A172 (cell line): ENCODE measurements around the gene POGLUT3. TPM values are rescaled to one million over a fixed set of nuclear protein-coding genes. Genes with fewer than 3 reads are reported as not detected.
A peak's percentile ranks its signal among the peaks of the same experiment; 100 is the strongest.

Experiments
- DNase-seq: peaks from one replicate; pipeline ENCODE4 v3.0.0-alpha.2; 2015; ENCODE audit warnings: low spot score
- total RNA-seq: library from RNA; depleted of rRNA; stranded (reverse); fragments of >200 nt; shearing (Covaris generic); gene quantifications from 2 replicates; pipeline ENCODE4 v1.2.3, GENCODE V29; 2014; rRNA removed

Gene POGLUT3
- total RNA-seq, 1 experiment from 2014 or later, result 46.0 TPM

DNA sequence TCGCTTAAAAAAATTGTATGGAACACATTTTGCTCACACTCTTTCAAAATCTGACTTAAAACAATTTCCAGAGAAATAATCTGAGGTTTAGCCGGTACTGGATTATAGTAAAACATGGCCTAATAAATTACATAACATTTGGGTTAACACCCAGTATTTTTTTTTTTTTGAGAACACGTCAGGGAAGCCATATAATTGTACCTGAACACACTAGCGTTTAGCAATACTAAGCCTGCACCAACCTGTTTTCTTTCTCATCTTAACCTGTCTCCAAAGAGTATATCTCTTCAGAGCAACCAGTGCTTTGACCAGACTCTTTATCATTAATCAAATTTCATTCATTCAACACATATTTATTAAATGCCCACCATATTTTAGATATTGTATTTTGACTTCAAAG lies 2.0 kb upstream of the POGLUT3 start:
- DNase-seq, result no peak

DNA sequence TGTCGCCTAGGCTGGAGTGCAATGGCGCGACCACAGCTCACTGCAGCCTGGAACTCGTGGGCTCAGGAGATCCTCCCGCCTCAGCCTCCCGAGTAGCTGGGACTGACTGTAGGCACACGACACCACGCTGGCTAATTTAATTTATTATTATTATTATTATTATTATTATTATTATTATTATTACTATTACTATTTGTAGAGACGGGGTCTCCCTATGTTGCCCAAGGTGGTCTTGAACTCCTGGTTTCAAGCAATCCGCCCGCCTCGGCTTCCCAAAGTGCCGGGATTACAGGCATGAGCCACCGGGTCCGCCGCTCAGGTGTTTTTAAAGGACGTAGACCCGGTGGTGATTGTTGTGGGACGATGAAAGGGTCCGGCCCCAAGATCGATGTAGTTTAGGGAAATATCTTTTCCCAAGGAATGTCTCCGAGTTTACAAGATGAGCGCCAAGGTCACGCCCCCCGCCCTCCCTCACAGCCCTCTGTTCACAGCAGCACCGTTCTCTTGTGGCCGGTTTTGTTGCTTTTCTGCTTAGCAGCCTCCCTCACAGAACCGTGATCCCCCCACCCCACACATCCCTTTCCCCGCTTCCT lies 728 bp upstream of the POGLUT3 start:
- no peak for DNase-seq

DNA sequence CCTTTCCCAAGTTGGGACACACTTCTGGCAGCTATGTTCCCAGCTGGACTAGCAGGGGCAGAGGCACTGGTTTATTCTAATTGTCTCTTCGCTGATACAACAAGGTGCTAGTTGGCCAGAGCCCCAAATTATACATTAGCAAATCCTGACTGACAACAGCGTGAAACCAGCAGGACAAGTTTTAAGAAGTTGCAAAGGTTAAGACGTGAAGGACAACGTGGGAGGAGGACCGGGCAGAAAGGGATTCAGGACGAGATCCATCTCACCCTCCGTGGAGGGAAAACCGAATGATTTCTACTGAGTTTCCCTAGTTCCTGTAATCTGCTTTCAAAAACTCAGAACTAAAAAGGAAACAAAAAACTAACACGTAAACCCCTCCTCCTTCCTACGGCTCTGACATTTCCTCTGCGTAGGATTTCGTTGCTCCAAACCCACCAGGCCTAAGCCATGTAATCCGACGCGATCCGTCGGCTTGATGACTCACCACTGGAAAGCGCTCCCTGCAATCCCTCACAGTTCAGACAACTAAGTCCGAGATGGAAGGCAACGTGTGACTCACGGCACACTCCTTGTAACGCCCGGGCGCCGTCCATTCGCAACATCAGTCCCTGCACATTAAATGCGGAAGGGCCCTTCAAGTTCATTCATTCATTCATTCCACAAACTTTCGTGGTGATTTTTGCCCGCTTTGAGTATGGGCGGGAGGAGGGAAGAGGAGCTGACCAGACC lies 703 bp downstream of the POGLUT3 start:
- DNase-seq, result peak; percentile 89

DNA sequence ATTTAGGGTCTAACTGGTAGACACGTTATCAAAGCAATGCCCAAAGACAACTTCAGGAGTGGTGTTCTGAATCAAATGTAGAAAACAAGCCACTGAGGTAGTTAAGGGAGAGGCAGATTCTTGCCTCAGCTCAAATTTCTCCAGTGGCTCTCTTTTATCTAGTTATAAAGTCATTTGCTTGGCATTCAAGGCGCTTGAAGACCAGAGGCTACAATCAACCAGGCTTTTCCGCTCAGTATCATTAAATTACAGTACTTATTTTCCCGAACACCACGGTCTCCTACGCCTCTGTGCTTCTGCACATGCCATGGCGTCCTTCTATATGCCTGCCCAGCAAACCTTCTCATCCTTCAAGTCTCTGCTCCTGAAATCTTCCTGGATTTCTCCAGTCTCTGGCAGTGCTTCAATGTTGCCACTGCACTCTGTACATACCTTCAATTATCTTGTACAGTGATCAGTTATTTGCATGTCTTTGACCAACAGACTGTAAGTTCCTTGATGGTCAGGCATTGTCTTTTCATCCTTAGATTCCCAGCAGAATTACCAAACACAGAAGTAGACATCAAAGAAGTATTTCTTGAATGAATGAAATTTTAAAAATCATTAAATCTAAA lies 1.4 kb downstream of the POGLUT3 start:
- no peak for DNase-seq

DNA sequence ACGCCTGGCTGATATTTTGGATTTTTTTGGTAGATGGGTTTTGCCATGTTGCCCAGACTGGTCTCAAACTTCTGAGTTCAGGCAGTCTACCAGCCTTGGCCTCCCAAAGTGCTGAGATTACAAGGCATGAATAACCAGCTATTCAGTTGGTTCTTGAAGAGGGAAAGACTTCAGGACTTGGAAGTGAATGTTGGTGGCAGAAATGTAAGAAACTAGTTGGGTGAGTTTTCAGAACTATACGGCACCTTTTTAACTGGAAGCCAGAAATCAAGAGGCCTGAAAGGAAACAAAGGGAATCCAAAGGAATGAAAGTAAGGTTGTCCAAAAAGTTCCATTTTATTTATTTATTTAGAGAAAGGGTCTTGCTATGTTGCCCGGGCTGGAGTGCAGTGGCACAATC lies 2.9 kb downstream of the POGLUT3 start:
- DNase-seq, result no peak

DNA sequence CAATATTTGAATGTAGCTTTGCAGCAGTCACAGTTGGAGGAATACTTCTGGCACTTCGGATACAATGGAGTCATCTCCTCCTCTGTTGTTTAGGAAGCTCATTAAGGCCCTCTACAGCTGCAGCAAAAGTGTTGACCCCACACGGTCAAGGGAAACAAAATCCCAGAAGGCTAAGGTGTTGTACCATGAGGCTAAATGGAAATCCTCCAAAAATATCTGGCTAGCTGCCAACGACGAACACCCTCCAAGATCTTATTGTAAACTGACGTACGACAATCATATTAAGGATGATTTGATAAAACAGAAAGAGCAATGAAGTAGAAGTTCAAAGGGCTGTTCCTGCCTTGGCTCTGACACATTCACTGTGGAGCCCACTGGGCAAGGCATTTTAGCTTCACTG lies 4.0 kb downstream of the POGLUT3 start:
- DNase-seq, result no peak

DNA sequence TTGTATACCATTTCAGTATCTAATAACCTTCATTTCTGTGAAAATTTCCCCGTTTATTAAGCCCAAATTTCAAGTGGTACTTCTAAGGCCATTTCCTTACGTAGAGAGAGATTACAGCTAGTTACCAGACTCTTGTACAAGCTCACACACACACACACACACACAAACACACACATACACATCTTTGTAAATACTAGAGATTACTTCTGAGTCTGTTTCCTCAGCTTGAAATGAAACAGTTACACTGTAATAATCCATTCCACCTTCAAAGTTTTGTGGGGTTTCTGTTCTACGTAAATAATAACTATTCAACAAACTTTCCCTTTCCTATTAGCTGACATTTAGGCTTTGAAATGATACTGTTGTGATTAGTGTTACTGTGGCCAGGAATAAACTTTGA lies 6.2 kb downstream of the POGLUT3 start:
- no peak for DNase-seq

DNA sequence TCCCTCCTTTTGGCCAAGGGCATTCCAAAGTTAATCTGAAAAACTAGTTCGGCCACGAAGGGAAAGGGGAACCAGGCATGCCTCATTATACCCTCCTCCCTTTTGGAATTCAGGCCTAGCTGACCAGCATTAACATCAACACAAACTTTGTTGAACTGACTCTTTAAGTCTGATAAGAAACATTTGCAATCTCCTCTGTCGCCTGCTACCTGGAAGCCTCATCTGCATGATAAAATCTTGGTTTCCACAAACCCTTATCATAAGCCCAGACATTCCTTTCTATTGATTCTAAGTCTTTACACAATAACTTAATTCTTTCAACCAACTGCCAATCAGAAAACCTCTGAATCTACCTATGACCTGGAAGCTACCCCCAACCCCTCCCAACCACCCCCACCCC lies 11.4 kb downstream of the POGLUT3 start:
- no peak for DNase-seq

DNA sequence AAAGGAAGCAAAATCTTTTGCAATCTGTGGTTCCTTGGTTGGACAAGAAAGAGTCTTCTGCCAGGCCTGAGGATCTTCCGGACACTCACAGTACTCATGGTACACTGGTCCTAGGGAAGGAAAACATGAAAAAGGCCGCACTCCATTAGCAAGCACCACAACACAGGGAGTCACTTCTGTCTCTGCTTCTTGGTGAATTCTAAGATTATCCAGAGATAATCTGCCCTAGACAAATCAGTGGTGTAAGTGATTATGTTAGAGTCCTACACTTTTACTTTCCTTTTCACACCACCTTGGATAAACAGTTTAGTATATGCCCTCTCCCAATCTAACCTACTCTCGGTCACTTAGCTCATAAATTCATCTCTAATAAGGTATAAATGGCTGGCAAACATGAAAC lies 11.9 kb downstream of the POGLUT3 start:
- DNase-seq, result no peak

DNA sequence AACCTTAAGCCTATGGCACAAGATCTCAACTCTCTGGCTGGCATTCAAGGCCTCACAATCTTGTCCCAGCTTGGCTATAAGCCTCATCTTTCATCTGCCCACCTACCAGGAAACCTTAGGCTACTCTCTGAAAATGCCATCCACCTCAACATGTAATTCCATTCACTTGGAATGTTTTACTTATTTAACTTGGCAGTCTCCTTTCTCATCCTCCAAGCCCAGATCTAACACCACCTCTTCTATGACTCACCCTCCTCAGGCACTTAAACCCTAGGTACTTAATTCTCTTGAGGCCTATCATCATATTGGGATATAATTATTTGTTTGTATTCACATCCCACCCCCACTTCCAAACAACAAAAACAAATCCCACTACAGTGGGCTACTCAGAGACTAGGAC lies 15.0 kb downstream of the POGLUT3 start:
- no peak for DNase-seq

DNA sequence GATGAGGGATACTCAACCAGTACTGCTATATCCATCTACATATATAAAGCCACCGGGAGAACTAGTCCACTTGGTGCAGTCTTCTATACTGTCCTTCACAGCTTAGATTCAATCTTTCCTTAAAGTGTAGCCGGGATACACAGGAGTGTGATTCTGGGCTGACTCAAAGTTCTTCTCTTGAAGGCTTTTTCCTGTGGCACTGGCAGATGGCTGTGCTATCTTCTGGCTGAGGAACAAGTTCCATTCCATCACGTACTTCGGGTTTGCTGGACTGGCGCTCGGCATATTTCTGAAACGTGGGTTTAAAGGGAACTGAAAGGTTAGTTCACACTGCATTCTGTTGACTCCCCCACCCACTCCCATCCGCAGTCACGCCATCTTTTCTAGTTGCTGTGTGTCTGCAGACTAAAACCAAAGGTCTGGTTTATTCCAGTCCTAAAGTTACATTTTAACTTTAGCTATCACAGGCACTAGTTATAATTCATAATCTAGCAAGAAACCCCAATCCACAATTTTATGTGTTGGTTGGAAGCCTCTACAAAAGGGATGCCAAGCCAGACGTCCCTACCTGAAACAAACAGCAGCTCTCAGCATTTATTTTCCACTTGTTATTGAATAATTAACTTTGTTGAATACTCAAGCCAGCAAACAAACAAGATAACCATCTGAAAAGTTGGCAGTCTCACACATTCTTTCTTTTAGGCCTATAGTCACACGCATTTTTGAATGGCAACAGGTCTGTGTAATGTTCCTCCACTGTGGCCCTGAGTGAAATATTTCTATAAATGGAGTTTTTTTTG lies 23.3 kb downstream of the POGLUT3 start:
- DNase-seq, result no peak

DNA sequence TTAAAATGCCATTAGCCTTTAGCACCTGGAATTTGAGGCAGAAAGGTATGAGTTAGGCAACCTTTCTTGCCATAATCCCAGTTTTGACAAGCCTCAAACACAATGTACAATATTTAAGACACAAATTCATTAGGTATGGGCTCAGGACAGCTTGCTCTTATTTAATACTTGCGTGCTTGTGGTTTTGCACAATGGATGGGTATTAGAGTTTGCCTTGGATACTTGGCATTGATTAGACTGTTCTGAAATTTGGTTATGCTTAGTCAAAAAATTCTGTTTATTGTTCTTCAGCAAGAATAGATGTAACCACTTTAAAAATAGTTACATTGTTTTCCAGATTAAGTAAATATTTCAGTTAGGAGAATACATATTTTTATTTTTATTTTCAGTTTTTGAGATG lies 25.5 kb downstream of the POGLUT3 start:
- DNase-seq, result no peak

DNA sequence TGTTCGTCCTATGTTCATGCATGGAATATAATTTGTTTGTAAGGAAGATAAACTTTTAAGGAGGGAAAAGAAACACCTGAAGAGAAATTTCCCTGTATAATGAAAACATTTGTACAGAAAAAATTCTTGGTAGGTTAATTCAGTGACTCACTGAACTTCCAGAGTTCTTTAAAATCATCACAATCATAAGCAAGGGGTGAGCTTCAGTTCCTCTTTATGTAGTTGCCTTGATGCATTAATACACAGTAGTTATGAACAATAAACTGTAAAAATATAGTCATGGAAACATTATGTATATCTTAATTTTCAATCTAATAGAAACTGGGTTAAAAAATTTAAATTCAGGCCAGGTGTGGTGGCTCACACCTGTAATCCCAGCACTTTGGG lies 29.7 kb downstream of the POGLUT3 start:
- DNase-seq, result no peak

DNA sequence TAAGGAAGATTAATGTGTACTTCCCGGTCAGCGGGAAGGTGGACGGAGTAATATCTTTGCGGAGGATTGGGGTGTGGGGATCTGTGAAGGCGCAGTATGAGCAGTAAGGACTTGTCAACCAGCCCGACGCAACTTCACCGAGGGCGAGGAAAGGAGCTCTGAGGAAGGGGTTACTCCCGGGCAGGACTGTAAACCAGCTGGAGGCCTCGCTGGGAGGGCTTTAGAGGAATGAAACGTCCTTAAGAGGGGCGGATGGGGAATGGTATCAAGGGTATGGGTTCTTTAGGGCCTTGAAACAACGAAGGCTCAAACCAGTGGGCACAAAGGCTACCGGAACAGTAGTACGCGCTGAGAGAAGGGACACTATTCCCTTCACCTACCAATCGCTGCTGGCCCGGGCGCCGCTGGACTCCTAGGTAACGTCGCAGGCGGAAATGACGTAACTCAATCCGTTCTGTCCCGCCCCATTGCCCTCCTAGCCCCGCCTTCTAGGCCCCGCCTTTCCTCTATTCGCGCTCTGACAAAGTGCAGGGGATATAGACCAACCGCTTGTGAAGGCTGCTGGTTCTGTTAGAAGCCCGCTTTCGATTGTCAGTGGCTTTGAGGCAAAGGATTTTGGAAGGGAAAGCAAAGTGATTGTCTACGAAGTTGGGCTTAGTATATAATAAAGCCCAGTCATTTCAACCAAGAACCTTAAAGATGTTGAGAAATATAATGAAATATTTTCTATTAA lies 30.9 kb downstream of the POGLUT3 start, which contains the start of gene C11orf65:
Gene C11orf65 (minus strand): TSS at position 439 of the 733 bp plus-strand sequence. CDS start 5,970 bp downstream, outside the sequence.
- DNase-seq, result peak; percentile 94

DNA sequence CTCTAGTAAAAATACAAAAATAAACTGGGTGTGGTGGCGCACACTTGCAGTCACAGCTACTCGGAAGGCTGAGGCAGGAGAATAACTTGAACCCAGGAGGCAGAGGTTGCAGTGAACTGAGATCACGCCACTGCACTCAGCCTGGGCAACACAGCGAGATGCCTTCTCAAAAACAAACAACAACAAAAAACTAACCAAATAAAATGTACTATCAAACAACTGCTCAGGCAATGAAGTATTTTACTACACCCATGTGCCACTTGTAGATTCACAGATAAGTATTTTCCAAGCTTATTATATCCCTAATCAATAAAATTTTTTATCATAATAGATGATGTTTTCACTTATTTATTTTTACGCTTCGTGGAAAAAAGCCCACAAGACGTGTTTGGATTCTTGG lies 31.8 kb downstream of the POGLUT3 start:
- DNase-seq, result no peak

DNA sequence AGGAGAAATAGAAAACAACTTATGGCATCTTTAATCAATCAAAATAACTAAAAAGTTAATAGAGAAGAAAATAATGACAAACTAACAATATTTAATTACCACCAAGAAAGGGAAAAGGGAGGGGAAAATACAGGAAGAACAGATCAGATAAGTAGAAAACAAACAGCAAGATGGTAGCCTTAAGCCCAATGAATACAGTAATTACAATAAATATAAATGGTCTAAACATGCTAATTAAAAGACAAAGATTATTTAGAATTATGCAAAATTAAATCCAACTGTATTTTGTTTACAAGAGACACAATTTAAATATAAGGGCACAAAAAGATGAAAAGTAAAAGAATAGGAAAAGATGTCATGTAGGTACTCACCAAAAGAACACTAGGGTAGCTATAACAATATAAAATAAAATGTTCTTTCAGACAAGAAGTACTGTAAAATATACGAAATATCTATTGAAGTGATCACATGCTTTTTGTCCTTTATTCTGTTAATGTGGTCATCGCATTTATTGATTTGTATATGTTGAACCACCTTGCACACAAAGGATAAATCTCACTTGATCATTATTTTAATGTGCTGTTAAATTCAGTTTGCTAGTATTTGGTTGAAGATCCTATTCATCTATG lies 44.9 kb downstream of the POGLUT3 start:
- DNase-seq, result no peak

Other genes starting within 250 kb of the POGLUT3 start
- gene C11orf65, start 30.9 kb downstream of the POGLUT3 start, total RNA-seq, result 0.28 and 0.53 TPM in 2 replicates
- 1.3 and 2.3 TPM in 2 replicates for gene EXPH5, start 95.4 kb upstream of the POGLUT3 start, total RNA-seq
- 19.7 and 28.0 TPM in 2 replicates for gene DDX10, start 166.7 kb upstream of the POGLUT3 start, total RNA-seq